ENCODE results near the gene C12orf75. TPM values are rescaled to one million over a fixed set of nuclear protein-coding genes. Genes with fewer than 3 reads are reported as not detected.

The C12orf75 gene
- total RNA-seq, 6 experiments from 2014 or later, result 1.3 to 5.5 (median 2.7) TPM

DNA sequence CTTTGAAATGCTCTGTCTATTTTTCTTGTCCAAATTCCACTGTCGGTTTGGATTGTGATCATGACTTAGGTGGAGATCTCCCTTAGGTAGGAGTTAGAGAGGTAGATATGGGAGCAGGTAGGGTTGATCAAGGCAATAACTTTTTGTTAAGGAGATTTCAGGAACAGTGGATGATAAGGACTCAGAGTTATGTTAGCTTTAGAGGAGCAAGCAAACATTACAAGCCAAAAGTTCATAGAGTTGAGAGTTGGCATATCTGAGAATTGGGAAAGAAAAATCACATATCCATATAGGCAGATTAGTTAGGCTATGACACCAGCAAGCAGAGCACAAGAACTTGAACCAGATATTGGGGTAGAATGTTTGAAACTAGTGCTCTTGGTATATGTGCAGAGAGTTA lies 43.1 kb upstream of the C12orf75 start:
- DNase-seq, result no peak
- no peak overlapping the region for H3K27ac ChIP-seq
- WGBS (ENCODE audit: insufficient coverage, low coverage, low lambda C conversion rate, missing lambda C conversion rate), result 46% methylated on average over 1 of the region's 1 CpG
- ATAC-seq, result peak in 2 of 4 donors; percentile 61 to 65
- no peaks in the 10 kb centered on the region for H3K9me3 ChIP-seq
- H3K4me1 ChIP-seq, result peaks cover 0 to 5% (median 0%) of the 10 kb centered on the region in 4 donors
- H3K36me3 ChIP-seq, result no peaks in the 10 kb centered on the region
- intact Hi-C loops (cut with DNase I), result loop anchor here in 1 of 2 donors (10.0 kb wide), 1 partner anchor 87 kb away; no protein-coding TSS in a partner anchor
- H3K4me3 ChIP-seq, result no peak overlapping the region
- TF ChIP-seq, protein P1, sequence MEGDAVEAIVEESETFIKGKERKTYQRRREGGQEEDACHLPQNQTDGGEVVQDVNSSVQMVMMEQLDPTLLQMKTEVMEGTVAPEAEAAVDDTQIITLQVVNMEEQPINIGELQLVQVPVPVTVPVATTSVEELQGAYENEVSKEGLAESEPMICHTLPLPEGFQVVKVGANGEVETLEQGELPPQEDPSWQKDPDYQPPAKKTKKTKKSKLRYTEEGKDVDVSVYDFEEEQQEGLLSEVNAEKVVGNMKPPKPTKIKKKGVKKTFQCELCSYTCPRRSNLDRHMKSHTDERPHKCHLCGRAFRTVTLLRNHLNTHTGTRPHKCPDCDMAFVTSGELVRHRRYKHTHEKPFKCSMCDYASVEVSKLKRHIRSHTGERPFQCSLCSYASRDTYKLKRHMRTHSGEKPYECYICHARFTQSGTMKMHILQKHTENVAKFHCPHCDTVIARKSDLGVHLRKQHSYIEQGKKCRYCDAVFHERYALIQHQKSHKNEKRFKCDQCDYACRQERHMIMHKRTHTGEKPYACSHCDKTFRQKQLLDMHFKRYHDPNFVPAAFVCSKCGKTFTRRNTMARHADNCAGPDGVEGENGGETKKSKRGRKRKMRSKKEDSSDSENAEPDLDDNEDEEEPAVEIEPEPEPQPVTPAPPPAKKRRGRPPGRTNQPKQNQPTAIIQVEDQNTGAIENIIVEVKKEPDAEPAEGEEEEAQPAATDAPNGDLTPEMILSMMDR (IDR thresholded peaks at IDR 0.05), result no peak
- H3K27me3 ChIP-seq, result no peaks in the 10 kb centered on the region

DNA sequence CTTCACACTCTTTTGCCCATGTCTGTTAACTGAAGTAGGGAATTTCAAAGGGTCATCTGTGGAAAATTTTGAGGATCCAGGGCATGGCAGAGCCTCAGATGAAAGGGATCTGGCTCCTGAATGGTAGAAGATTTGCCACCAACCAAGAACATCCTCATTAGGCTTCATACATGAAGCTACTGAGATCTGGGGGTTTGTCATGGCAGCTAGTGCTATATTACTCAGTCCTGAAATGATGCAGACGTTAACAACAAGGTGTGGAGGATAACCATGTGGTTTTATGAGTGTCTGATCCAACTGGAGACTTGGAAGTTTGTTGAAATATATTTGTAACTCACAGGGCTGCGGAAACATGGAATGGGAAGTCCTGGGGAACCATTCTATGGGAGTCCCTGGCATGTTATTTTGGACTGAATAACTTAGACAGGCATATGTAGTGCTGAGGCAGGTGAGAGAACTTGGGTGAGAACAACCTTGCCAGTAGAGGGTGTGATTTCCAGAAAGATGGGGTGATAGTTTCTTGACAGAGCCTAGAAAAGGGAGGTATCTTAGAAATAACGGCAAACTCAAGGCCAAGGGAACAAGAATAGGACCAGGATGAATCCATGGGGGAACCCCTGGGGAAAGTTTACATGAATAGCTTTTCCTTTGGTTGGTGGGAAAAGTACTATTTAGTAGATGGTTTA lies 42.0 kb upstream of the C12orf75 start:
- ATAC-seq, result no peak
- intact Hi-C loops (cut with DNase I), result loop anchor here in 1 of 2 donors (10.0 kb wide), 1 partner anchor 86 kb away; no protein-coding TSS in a partner anchor
- 52% methylated on average over 3 of the region's 3 CpGs for WGBS (ENCODE audit: insufficient coverage, low coverage, low lambda C conversion rate, missing lambda C conversion rate)

DNA sequence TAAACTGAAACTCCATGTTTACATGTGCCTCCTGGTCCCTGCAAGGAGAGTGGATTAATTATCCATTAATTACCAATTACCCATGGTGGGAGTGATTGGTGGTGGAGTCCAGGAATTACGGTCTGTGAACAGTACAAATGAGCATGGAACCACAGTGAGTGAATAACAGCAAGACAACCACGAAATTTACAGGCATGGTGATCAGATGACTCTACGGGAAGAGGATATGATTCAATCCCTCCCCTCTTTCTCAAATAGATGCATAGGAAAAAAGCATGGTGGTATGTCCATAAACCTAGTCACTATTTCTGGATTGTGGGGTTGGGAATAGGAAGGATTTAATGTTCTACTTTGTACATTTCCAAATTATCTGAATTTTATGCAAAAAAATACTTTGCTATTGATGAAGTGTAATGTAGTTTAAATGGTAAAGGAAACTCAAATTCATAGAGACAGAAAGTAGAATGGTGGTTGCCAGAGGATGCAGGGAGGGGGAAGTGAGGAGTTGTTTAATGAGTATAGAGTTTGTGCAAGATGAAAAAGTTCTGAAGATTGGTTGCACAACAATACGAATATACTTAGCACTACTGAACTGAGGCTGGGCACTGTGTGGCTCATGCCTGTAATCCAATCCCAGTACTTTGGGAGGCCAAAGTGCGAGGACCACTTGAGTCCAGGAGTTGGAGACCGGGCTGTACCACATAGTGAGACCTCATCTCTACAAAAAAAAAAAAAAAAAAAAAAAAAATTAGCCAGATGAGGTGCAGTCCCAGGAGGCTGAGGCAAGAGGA lies 41.2 kb upstream of the C12orf75 start:
- DNase-seq (no peak), ATAC-seq (no peak)
- H3K27me3 ChIP-seq, result no peaks in the 10 kb centered on the region
- no peak overlapping the region for H3K4me3 ChIP-seq
- no peaks in the 10 kb centered on the region for H3K9me3 ChIP-seq
- peaks cover 0 to 16% (median 0%) of the 10 kb centered on the region in 4 donors for H3K4me1 ChIP-seq
- intact Hi-C loops (cut with DNase I), result loop anchor here in 1 of 2 donors (10.0 kb wide), 1 partner anchor 85 kb away; no protein-coding TSS in a partner anchor
- no peaks in the 10 kb centered on the region for H3K36me3 ChIP-seq
- TF ChIP-seq, protein P1 (IDR thresholded peaks at IDR 0.05), result no peak
- TF ChIP-seq POLR2A (IDR thresholded peaks at IDR 0.05), result no peak
- H3K27ac ChIP-seq, result no peak overlapping the region
- 84% methylated on average over 5 of the region's 6 CpGs for WGBS (ENCODE audit: insufficient coverage, low coverage, low lambda C conversion rate, missing lambda C conversion rate)

More for the DNA sequence above, 42.0 kb upstream of the C12orf75 start:
- Histone ChIP-seq H3K36me3 (no peaks in the 10 kb centered on the region), H3K4me1 (peaks cover 0 to 14% (median 0%) of the 10 kb centered on the region in 4 donors), H3K27me3 (no peaks in the 10 kb centered on the region), H3K9me3 (no peaks in the 10 kb centered on the region), H3K27ac (no peak overlapping the region), H3K4me3 (no peak overlapping the region)
- TF ChIP-seq, protein P1 (IDR thresholded peaks at IDR 0.05), result no peak
- no peak for DNase-seq

DNA sequence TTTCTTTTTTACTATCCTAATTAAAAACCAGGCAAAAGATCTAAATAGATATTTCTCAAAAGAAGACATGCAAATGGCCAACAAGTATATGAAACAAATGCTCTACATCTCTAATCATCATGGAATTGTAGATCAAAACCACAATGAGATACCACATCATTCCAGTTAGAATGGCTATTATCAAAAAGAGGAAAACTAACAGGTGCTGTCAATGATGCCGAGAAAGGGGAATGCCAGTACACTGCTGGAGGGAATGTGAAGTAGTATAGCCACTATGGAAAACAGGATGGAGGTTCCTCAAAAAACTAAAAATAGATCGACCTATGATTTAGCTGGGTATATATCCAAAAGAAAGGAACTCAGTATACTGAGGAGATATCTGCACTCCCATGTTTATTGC lies 39.0 kb upstream of the C12orf75 start:
- peaks cover 0 to 16% (median 0%) of the 10 kb centered on the region in 4 donors for H3K4me1 ChIP-seq
- no peaks in the 10 kb centered on the region for H3K9me3 ChIP-seq
- DNase-seq (no peak), ATAC-seq (no peak)
- H3K27ac ChIP-seq, result no peak overlapping the region
- H3K4me3 ChIP-seq, result no peak overlapping the region
- TF ChIP-seq, protein P1 (IDR thresholded peaks at IDR 0.05), result no peak
- no peak for TF ChIP-seq POLR2A (IDR thresholded peaks at IDR 0.05)
- no peaks in the 10 kb centered on the region for H3K27me3 ChIP-seq
- WGBS (ENCODE audit: insufficient coverage, low coverage, low lambda C conversion rate, missing lambda C conversion rate), result 96% methylated on average over 2 of the region's 2 CpGs
- no peaks in the 10 kb centered on the region for H3K36me3 ChIP-seq
- intact Hi-C loops (cut with DNase I), result no loop called here
